ENCODE data around the gene MORN2. TPM values are rescaled to one million over a fixed set of nuclear protein-coding genes. Genes with fewer than 3 reads are reported as not detected.

MORN2 gene
- total and polyA plus RNA-seq, 2 of the 13 experiments (the other 11 are each of a cell fraction or from before 2014, with no cell fraction given), result 7.0 to 28.0 TPM

GRCh38 chr2:38907743-38908562, 32.2 kb downstream of the MORN2 start (continued):
- TF ChIP-seq, protein P1, sequence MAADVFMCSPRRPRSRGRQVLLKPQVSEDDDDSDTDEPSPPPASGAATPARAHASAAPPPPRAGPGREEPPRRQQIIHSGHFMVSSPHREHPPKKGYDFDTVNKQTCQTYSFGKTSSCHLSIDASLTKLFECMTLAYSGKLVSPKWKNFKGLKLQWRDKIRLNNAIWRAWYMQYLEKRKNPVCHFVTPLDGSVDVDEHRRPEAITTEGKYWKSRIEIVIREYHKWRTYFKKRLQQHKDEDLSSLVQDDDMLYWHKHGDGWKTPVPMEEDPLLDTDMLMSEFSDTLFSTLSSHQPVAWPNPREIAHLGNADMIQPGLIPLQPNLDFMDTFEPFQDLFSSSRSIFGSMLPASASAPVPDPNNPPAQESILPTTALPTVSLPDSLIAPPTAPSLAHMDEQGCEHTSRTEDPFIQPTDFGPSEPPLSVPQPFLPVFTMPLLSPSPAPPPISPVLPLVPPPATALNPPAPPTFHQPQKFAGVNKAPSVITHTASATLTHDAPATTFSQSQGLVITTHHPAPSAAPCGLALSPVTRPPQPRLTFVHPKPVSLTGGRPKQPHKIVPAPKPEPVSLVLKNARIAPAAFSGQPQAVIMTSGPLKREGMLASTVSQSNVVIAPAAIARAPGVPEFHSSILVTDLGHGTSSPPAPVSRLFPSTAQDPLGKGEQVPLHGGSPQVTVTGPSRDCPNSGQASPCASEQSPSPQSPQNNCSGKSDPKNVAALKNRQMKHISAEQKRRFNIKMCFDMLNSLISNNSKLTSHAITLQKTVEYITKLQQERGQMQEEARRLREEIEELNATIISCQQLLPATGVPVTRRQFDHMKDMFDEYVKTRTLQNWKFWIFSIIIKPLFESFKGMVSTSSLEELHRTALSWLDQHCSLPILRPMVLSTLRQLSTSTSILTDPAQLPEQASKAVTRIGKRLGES (CRISPR knock-in tag; IDR thresholded peaks at IDR 0.05; ENCODE audit: borderline replicate concordance), result no peak
- TF ChIP-seq KMT2A (CRISPR knock-in tag; IDR thresholded peaks at IDR 0.05) (no peak), ZNF138 (CRISPR knock-in tag; IDR thresholded peaks at IDR 0.05; ENCODE audit: low read depth) (no peak), CREB1 (IDR thresholded peaks at IDR 0.05) (peak; percentile 51), CREB1 (CRISPR knock-in tag; IDR thresholded peaks at IDR 0.05) (peak; percentile 77), CTCF (CRISPR knock-in tag; IDR thresholded peaks at IDR 0.05) (0 out of 2 replicates have a peak, but pooled peaks have one; percentile 4), PHF21A (CRISPR knock-in tag; IDR thresholded peaks at IDR 0.05) (peak; percentile 85), ZNF17 (CRISPR knock-in tag; IDR thresholded peaks at IDR 0.05) (no peak), FOXM1 (CRISPR knock-in tag; IDR thresholded peaks at IDR 0.05) (no peak), ZNF33B (CRISPR knock-in tag; IDR thresholded peaks at IDR 0.05) (no peak), ZBTB38 (CRISPR knock-in tag; IDR thresholded peaks at IDR 0.05) (no peak), ELF4 (CRISPR knock-in tag; IDR thresholded peaks at IDR 0.05; ENCODE audit: borderline replicate concordance) (no peak), SRF (IDR thresholded peaks at IDR 0.05; ENCODE audit: low read depth, low read length) (no peak), POGZ (CRISPR knock-in tag; IDR thresholded peaks at IDR 0.05) (peak; percentile 86), MED1 (CRISPR knock-in tag; IDR thresholded peaks at IDR 0.05) (peak; percentile 63; the same call in 1 of the 2 replicates), ZNF260 (CRISPR knock-in tag; IDR thresholded peaks at IDR 0.05; ENCODE audit: borderline replicate concordance, low read depth) (no peak), GTF3A (CRISPR knock-in tag; conservative IDR thresholded peaks at IDR 0.05) (no peak), ARHGAP35 (CRISPR knock-in tag; IDR thresholded peaks at IDR 0.05; ENCODE audit: borderline replicate concordance) (no peak)
- TF ChIP-seq, protein P2, sequence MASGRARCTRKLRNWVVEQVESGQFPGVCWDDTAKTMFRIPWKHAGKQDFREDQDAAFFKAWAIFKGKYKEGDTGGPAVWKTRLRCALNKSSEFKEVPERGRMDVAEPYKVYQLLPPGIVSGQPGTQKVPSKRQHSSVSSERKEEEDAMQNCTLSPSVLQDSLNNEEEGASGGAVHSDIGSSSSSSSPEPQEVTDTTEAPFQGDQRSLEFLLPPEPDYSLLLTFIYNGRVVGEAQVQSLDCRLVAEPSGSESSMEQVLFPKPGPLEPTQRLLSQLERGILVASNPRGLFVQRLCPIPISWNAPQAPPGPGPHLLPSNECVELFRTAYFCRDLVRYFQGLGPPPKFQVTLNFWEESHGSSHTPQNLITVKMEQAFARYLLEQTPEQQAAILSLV (CRISPR knock-in tag; IDR thresholded peaks at IDR 0.05; ENCODE audit: borderline replicate concordance), result no peak
- TF ChIP-seq, protein P3, sequence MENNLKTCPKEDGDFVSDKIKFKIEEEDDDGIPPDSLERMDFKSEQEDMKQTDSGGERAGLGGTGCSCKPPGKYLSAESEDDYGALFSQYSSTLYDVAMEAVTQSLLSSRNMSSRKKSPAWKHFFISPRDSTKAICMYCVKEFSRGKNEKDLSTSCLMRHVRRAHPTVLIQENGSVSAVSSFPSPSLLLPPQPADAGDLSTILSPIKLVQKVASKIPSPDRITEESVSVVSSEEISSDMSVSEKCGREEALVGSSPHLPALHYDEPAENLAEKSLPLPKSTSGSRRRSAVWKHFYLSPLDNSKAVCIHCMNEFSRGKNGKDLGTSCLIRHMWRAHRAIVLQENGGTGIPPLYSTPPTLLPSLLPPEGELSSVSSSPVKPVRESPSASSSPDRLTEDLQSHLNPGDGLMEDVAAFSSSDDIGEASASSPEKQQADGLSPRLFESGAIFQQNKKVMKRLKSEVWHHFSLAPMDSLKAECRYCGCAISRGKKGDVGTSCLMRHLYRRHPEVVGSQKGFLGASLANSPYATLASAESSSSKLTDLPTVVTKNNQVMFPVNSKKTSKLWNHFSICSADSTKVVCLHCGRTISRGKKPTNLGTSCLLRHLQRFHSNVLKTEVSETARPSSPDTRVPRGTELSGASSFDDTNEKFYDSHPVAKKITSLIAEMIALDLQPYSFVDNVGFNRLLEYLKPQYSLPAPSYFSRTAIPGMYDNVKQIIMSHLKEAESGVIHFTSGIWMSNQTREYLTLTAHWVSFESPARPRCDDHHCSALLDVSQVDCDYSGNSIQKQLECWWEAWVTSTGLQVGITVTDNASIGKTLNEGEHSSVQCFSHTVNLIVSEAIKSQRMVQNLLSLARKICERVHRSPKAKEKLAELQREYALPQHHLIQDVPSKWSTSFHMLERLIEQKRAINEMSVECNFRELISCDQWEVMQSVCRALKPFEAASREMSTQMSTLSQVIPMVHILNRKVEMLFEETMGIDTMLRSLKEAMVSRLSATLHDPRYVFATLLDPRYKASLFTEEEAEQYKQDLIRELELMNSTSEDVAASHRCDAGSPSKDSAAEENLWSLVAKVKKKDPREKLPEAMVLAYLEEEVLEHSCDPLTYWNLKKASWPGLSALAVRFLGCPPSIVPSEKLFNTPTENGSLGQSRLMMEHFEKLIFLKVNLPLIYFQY (CRISPR knock-in tag; IDR thresholded peaks at IDR 0.05; ENCODE audit: borderline replicate concordance), result 0 out of 2 replicates have a peak, but pooled peaks have one; percentile 37
